Measurements from ENCODE around the gene SPARCL1.

Gene SPARCL1

GRCh38 chr4:87521319-87521718 is 7.9 kb downstream of the SPARCL1 start:
- no peaks in the 10 kb centered on the region for H3K27me3 ChIP-seq (replicated peaks; ENCODE audit: control insufficient read depth, insufficient read depth, low read length)
- H3K4me3 ChIP-seq (ENCODE audit: low read length), result no peak overlapping the region
- peaks cover 6% of the 10 kb centered on the region for H3K9me3 ChIP-seq (ENCODE audit: control insufficient read depth, low read length)
- no peak for DNase-seq (ENCODE audit: low read depth)
- no peaks in the 10 kb centered on the region for H3K36me3 ChIP-seq (ENCODE audit: control insufficient read depth, insufficient read depth, low read length, severe bottlenecking)
- peaks cover 17% of the 10 kb centered on the region for H3K4me1 ChIP-seq (ENCODE audit: control insufficient read depth, insufficient read depth, low read length)
- no peak overlapping the region for H3K9ac ChIP-seq (ENCODE audit: low read length)

GRCh38 chr4:87517621-87518020 is 11.6 kb downstream of the SPARCL1 start:
- H3K4me3 ChIP-seq (ENCODE audit: low read length), result no peak overlapping the region
- no peak overlapping the region for H3K9ac ChIP-seq (ENCODE audit: low read length)
- DNase-seq (ENCODE audit: low read depth), result no peak
- H3K4me1 ChIP-seq (ENCODE audit: control insufficient read depth, insufficient read depth, low read length), result peaks cover 8% of the 10 kb centered on the region
- no peaks in the 10 kb centered on the region for H3K27me3 ChIP-seq (replicated peaks; ENCODE audit: control insufficient read depth, insufficient read depth, low read length)
- H3K9me3 ChIP-seq (ENCODE audit: control insufficient read depth, low read length), result no peaks in the 10 kb centered on the region
- no peaks in the 10 kb centered on the region for H3K36me3 ChIP-seq (ENCODE audit: control insufficient read depth, insufficient read depth, low read length, severe bottlenecking)

- DNase-seq (ENCODE audit: low read depth), result no peak
- Histone ChIP-seq H3K4me3 (ENCODE audit: low read length) (no peak overlapping the region), H3K9me3 (ENCODE audit: control insufficient read depth, low read length) (no peaks in the 10 kb centered on the region), H3K4me1 (ENCODE audit: control insufficient read depth, insufficient read depth, low read length) (peaks cover 11% of the 10 kb centered on the region), H3K9ac (ENCODE audit: low read length) (no peak overlapping the region), H3K36me3 (ENCODE audit: control insufficient read depth, insufficient read depth, low read length, severe bottlenecking) (no peaks in the 10 kb centered on the region), H3K27me3 (replicated peaks; ENCODE audit: control insufficient read depth, insufficient read depth, low read length) (no peaks in the 10 kb centered on the region)
Measured at GRCh38 chr4:87516683-87517082, 12.5 kb downstream of the SPARCL1 start.

GRCh38 chr4:87512400-87512799 is 16.8 kb downstream of the SPARCL1 start:
- no peak overlapping the region for H3K9ac ChIP-seq (ENCODE audit: low read length)
- H3K27me3 ChIP-seq (replicated peaks; ENCODE audit: control insufficient read depth, insufficient read depth, low read length), result no peaks in the 10 kb centered on the region
- no peak overlapping the region for H3K4me3 ChIP-seq (ENCODE audit: low read length)
- DNase-seq (ENCODE audit: low read depth), result no peak
- H3K4me1 ChIP-seq (ENCODE audit: control insufficient read depth, insufficient read depth, low read length), result peaks cover 11% of the 10 kb centered on the region
- no peaks in the 10 kb centered on the region for H3K9me3 ChIP-seq (ENCODE audit: control insufficient read depth, low read length)
- no peaks in the 10 kb centered on the region for H3K36me3 ChIP-seq (ENCODE audit: control insufficient read depth, insufficient read depth, low read length, severe bottlenecking)

- Histone ChIP-seq H3K36me3 (ENCODE audit: control insufficient read depth, insufficient read depth, low read length, severe bottlenecking) (no peaks in the 10 kb centered on the region), H3K9me3 (ENCODE audit: control insufficient read depth, low read length) (no peaks in the 10 kb centered on the region), H3K4me1 (ENCODE audit: control insufficient read depth, insufficient read depth, low read length) (peaks cover 19% of the 10 kb centered on the region), H3K27me3 (replicated peaks; ENCODE audit: control insufficient read depth, insufficient read depth, low read length) (no peaks in the 10 kb centered on the region), H3K9ac (ENCODE audit: low read length) (no peak overlapping the region), H3K4me3 (ENCODE audit: low read length) (no peak overlapping the region)
- DNase-seq (ENCODE audit: low read depth), result no peak
Measured at GRCh38 chr4:87511500-87511899, 17.7 kb downstream of the SPARCL1 start.

- no peaks in the 10 kb centered on the region for H3K36me3 ChIP-seq (ENCODE audit: control insufficient read depth, insufficient read depth, low read length, severe bottlenecking)
- H3K4me3 ChIP-seq (ENCODE audit: low read length), result no peak overlapping the region
- no peak overlapping the region for H3K9ac ChIP-seq (ENCODE audit: low read length)
- H3K27me3 ChIP-seq (replicated peaks; ENCODE audit: control insufficient read depth, insufficient read depth, low read length), result no peaks in the 10 kb centered on the region
- DNase-seq (ENCODE audit: low read depth), result no peak
- H3K4me1 ChIP-seq (ENCODE audit: control insufficient read depth, insufficient read depth, low read length), result peaks cover 21% of the 10 kb centered on the region
- no peaks in the 10 kb centered on the region for H3K9me3 ChIP-seq (ENCODE audit: control insufficient read depth, low read length)
Measured at GRCh38 chr4:87510747-87511146, 18.4 kb downstream of the SPARCL1 start.

- peaks cover 22% of the 10 kb centered on the region for H3K4me1 ChIP-seq (ENCODE audit: control insufficient read depth, insufficient read depth, low read length)
- DNase-seq (ENCODE audit: low read depth), result peak; percentile 90
- no peaks in the 10 kb centered on the region for H3K27me3 ChIP-seq (replicated peaks; ENCODE audit: control insufficient read depth, insufficient read depth, low read length)
- peak overlapping the region; percentile 39 for H3K4me3 ChIP-seq (ENCODE audit: low read length)
- no peaks in the 10 kb centered on the region for H3K36me3 ChIP-seq (ENCODE audit: control insufficient read depth, insufficient read depth, low read length, severe bottlenecking)
- H3K9ac ChIP-seq (ENCODE audit: low read length), result no peak overlapping the region
- no peaks in the 10 kb centered on the region for H3K9me3 ChIP-seq (ENCODE audit: control insufficient read depth, low read length)
Measured at GRCh38 chr4:87506974-87507701, 22.0 kb downstream of the SPARCL1 start.

- Histone ChIP-seq H3K9ac (ENCODE audit: low read length) (no peak overlapping the region), H3K4me1 (ENCODE audit: control insufficient read depth, insufficient read depth, low read length) (peaks cover 22% of the 10 kb centered on the region), H3K9me3 (ENCODE audit: control insufficient read depth, low read length) (no peaks in the 10 kb centered on the region), H3K36me3 (ENCODE audit: control insufficient read depth, insufficient read depth, low read length, severe bottlenecking) (no peaks in the 10 kb centered on the region), H3K4me3 (ENCODE audit: low read length) (no peak overlapping the region), H3K27me3 (replicated peaks; ENCODE audit: control insufficient read depth, insufficient read depth, low read length) (no peaks in the 10 kb centered on the region)
- DNase-seq (ENCODE audit: low read depth), result no peak
Measured at GRCh38 chr4:87505862-87506261, 23.3 kb downstream of the SPARCL1 start.

- no peak for DNase-seq (ENCODE audit: low read depth)
- Histone ChIP-seq H3K36me3 (ENCODE audit: control insufficient read depth, insufficient read depth, low read length, severe bottlenecking) (no peaks in the 10 kb centered on the region), H3K9me3 (ENCODE audit: control insufficient read depth, low read length) (no peaks in the 10 kb centered on the region), H3K27me3 (replicated peaks; ENCODE audit: control insufficient read depth, insufficient read depth, low read length) (no peaks in the 10 kb centered on the region), H3K4me3 (ENCODE audit: low read length) (no peak overlapping the region), H3K4me1 (ENCODE audit: control insufficient read depth, insufficient read depth, low read length) (peaks cover 30% of the 10 kb centered on the region), H3K9ac (ENCODE audit: low read length) (no peak overlapping the region)
Measured at GRCh38 chr4:87502580-87503238, 26.5 kb downstream of the SPARCL1 start.

GRCh38 chr4:87500092-87500462 is 29.1 kb downstream of the SPARCL1 start:
- Histone ChIP-seq H3K9ac (ENCODE audit: low read length) (no peak overlapping the region), H3K36me3 (ENCODE audit: control insufficient read depth, insufficient read depth, low read length, severe bottlenecking) (no peaks in the 10 kb centered on the region), H3K27me3 (replicated peaks; ENCODE audit: control insufficient read depth, insufficient read depth, low read length) (no peaks in the 10 kb centered on the region), H3K9me3 (ENCODE audit: control insufficient read depth, low read length) (no peaks in the 10 kb centered on the region), H3K4me3 (ENCODE audit: low read length) (no peak overlapping the region), H3K4me1 (ENCODE audit: control insufficient read depth, insufficient read depth, low read length) (peaks cover 17% of the 10 kb centered on the region)
- no peak for DNase-seq (ENCODE audit: low read depth)

GRCh38 chr4:87499403-87500091 is 29.6 kb downstream of the SPARCL1 start:
- Histone ChIP-seq H3K9me3 (ENCODE audit: control insufficient read depth, low read length) (no peaks in the 10 kb centered on the region), H3K36me3 (ENCODE audit: control insufficient read depth, insufficient read depth, low read length, severe bottlenecking) (no peaks in the 10 kb centered on the region), H3K27me3 (replicated peaks; ENCODE audit: control insufficient read depth, insufficient read depth, low read length) (no peaks in the 10 kb centered on the region), H3K9ac (ENCODE audit: low read length) (no peak overlapping the region), H3K4me1 (ENCODE audit: control insufficient read depth, insufficient read depth, low read length) (peaks cover 17% of the 10 kb centered on the region), H3K4me3 (ENCODE audit: low read length) (no peak overlapping the region)
- peak; percentile 23 for DNase-seq (ENCODE audit: low read depth)

Data from adipocyte (in vitro differentiated cells).